ENCODE data around the gene RTN4RL2.

RTN4RL2 gene

DNA sequence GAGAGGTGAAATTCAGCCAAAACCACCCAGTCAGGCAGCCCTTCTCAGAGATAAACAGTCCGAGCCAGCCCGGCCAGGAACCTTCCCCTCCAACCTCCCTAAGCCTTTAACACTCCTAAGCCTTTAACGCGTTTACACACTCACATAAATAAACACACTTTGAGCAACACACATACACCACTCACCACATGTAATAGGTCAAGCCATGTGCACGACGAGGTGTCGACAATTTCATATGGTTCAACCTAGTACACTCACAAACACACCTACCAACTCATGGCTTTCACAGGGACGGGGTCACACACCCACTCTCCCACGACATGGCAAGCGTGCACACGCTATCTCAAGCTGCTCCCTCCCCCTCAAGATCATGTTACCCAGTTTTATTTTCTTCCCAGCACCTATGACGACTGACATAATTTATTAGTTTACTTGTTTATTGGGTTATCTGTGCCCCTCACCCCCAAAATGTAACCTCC lies 39.7 kb downstream of the RTN4RL2 start:
- DNase-seq (ENCODE audit: low read depth in 3 of 3), result no peak

DNA sequence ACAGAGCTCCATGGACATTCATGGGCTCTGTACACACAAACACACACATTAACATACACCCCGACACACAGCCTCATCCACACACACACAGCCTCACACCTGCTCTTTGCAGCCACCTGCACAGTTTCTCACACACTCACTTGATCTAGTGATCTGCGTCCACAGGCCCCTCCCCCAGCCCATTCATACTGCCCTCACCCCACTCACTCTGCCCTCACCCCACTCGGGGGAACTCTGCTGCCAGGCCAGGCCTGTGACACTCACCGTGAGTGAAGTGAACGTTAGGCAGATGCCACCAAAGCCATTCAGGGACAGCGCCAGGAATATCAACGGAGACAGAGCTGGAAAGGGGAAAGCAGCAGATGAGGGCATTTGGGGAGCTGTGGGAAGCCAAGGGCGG lies 40.2 kb downstream of the RTN4RL2 start:
- DNase-seq (ENCODE audit: low read depth in 3 of 3), result no peak

DNA sequence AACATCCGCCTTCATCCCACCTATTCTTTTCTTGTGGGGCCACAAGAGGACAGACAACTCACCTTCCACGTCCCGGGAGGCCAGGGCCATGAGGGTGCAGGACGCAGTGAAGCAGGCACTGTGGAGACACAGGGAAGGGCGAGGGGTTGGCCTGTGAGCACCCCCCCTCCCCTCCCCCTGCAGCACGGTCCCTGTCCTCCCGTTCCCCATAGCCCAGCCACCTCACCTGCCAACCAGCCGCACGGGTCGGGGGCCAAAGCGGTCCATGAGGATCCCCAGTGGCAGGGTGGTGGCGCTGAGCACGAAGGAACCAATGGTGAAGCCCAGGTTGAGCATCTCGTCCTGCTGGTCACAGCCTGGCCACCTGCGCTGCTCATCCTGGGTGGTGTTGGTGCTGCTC lies 40.6 kb downstream of the RTN4RL2 start:
- DNase-seq (ENCODE audit: low read depth in 3 of 3), result no peak

DNA sequence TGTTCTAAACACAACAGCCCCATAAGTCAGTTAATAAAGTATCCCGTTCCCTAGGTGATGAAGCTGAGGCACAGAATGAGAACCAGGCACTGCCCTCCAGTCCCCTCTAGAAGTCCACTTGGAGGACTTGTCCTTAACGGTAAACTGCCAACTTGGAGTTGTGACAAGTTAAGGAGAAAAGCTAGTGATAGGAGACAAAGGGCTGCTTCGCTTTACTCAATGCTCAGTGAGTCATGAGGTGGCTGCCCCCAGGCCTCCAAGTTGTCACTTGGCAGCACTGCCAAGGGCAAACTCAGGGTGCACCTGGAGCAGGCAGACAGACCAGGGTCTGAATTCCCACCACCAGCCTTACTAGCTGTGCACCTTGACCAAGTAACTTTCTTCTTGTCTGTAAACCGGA lies 41.6 kb downstream of the RTN4RL2 start:
- DNase-seq (ENCODE audit: low read depth in 3 of 3), result no peak

GRCh38 chr11:57502376-57502775 lies 42.0 kb downstream of the RTN4RL2 start:
- DNase-seq (ENCODE audit: low read depth in 3 of 3), result no peak

GRCh38 chr11:57502870-57503269 lies 42.5 kb downstream of the RTN4RL2 start:
- no peak for DNase-seq (ENCODE audit: low read depth in 3 of 3)

DNA sequence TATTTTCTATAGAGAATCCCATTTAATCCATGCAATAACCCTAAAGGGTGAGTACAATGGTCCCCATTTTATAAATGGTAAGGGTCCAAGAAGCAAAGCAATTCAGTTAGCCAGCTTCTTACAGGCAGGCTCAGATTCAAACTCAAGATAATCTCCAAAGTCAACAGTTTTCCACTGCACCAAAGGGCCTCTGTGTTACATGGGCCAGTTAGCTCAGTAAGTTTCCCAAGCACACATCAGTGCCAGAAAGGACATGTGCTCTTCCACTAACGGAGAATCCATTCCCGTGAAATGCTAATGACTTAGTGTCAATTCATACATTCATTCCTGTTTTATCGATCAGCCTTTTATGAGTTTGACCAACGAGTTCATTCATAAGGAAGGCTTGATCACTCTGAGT lies 44.2 kb downstream of the RTN4RL2 start:
- no peak for DNase-seq (ENCODE audit: low read depth in 3 of 3)

GRCh38 chr11:57506522-57506921 lies 46.2 kb downstream of the RTN4RL2 start:
- DNase-seq (ENCODE audit: low read depth in 3 of 3), result no peak

GRCh38 chr11:57508341-57509170 lies 48.2 kb downstream of the RTN4RL2 start:
- DNase-seq (ENCODE audit: low read depth in 3 of 3), result no peak

DNA sequence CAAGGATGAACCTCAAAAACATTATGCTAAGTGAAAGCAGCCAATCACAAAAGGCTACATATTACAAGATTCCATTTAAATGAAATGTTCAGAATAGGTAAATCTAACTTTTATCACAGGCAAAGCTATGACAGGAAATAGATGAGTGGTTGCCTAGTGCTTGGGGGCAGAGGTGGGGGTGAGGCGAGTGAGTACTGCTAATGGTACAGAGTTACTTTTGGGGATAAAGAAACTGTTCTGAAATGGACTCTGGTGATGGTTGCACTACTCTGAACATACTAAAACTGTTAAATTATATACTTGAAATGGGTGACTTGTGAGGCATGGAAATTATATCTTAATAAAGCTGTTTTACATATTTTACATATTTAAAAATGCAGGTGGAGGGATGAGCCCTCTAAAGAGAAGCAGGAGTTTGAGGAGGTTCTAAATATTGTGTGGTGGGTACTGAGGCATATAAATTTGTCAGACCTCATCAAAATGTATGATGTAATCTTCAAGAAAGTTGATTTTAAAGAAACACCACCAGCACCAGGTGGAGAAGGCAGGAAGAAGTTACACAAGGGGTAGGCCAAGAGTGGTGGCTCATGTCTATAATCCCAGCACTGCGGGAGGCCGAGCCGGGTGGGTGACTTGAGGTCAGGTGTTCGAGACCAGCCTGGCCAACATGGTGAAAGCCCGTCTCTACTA lies 51.6 kb downstream of the RTN4RL2 start:
- DNase-seq (ENCODE audit: low read depth in 3 of 3), result no peak

DNA sequence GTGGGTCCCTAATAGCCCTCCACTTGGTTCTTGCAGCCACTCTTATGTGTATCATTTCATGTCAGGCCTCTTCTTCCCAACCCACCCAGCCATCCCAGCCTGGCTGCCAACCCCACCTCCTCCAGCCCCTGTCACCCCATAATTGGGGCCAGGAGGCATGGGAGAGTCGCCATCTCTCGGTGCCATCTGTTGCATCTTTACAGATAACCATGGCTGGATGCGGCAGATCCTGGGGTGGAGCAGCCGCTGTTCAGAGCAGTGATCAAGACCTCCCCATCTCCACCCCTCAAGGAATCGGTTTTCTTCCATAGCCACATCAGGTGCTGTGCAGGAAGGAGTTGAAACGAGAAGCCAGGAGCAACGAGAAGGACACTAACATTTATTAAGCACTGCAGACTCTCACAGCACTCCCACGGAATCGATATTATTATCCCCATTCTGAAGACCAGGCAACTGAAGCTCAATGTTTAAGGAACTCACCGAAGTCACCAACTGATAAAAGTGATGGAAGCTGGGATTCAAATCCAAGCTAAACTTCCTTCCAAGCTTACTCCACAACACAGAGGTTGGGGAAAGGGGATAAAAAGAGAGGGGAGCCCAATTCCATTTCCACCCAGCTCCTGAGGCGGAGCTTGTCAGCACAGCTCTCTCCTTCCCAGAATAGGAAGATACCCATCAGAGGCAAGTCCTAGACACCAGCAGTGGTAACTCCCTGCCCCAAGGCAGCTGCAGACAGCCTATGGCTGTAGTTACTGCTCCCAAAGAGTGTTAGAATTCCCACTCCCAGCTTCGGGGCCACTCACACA lies 52.5 kb downstream of the RTN4RL2 start:
- no peak for DNase-seq (ENCODE audit: low read depth in 3 of 3)

DNA sequence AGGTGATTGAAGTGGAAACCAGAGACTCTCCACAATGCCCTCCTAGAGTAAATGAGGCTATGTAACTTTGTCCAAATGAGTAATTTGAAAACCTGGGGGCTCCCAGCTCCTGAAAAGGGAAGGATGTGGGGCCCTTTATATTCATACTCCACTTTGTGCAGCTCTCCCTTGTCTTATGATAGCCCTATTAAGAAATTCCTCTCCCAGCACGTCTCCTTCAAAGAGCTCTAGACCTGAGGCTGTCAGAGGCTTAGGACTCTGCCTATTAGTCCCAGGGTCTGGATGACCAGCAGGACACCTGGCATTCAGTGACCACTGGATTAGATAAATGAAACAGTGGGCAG lies 53.1 kb downstream of the RTN4RL2 start:
- DNase-seq (ENCODE audit: low read depth in 3 of 3), result no peak

GRCh38 chr11:57513911-57514537 lies 53.7 kb downstream of the RTN4RL2 start:
- no peak for DNase-seq (ENCODE audit: low read depth in 3 of 3)

GRCh38 chr11:57514538-57515331 lies 54.4 kb downstream of the RTN4RL2 start:
- peak in 1 of 3 donors; percentile 49 for DNase-seq (ENCODE audit: low read depth in 3 of 3)

GRCh38 chr11:57515332-57516060 lies 55.2 kb downstream of the RTN4RL2 start, which contains the start of gene SLC43A1:
Gene SLC43A1 (minus strand): TSS chr11:57515702. CDS start chr11:57514111, 1,591 bp downstream.
- peak in 1 of 3 donors; percentile 25 for DNase-seq (ENCODE audit: low read depth in 3 of 3)

GRCh38 chr11:57516061-57516443 lies 55.7 kb downstream of the RTN4RL2 start:
- no peak for DNase-seq (ENCODE audit: low read depth in 3 of 3)

DNA sequence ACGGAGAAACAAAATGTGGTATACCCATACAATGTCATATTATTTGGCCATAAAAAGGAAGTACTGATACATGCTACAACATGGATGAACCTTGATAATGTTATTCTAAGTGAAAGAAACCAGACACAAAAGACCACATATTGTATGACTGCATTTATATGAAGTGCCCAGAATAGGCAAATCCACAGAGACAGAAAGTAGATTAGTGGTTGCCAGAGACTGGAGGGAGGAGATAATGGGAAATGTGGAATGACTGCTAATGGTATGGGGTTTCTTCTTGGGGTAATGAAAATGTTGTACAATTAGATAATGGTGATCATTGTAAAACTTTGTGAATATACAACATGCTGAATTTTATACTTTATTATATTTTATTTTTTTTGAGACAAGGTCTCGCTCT lies 60.8 kb downstream of the RTN4RL2 start:
- DNase-seq (ENCODE audit: low read depth in 3 of 3), result no peak

- no peak for DNase-seq (ENCODE audit: low read depth in 3 of 3)
Observed at GRCh38 chr11:57523419-57523818, 63.1 kb downstream of the RTN4RL2 start.

Measured in stimulated activated CD4-positive, alpha-beta T cell treated with anti-CD3 and anti-CD28 coated beads, TNF-alpha, amount 100 ng/mL, for 48 hours (primary cell).